Loucy (cell line): Measurements from ENCODE around the gene NRIP1.

Experiments used
- H2AFZ ChIP-seq: fragments of 200-600 bp; sonication (generic); 2 replicates; pipeline ENCODE4 v1.6.0; 2016; ENCODE audit warnings: antibody characterized with exemption, mild to moderate bottlenecking, low read length, moderate library complexity
- H3F3A ChIP-seq: fragments of 200-600 bp; 2 replicates; pipeline ENCODE4 v1.6.0; 2016; ENCODE audit warnings: antibody characterized with exemption, low read depth, mild to moderate bottlenecking
- H3K27me3 ChIP-seq: fragments of 200-600 bp; sonication (generic); 2 replicates; pipeline ENCODE4 v1.6.1; 2014; ENCODE audit warnings: low read length, mild to moderate bottlenecking; ENCODE audit not compliant: insufficient read depth, poor library complexity, severe bottlenecking
- H3K36me3 ChIP-seq: fragments of 200-600 bp; sonication (generic); 2 replicates; pipeline ENCODE4 v1.6.1; 2016; ENCODE audit warnings: low read length; ENCODE audit not compliant: insufficient read depth
- H3K4me1 ChIP-seq: fragments of 200-600 bp; sonication (generic); 2 replicates; pipeline ENCODE4 v1.5.1; 2014; ENCODE audit warnings: low read length, mild to moderate bottlenecking; ENCODE audit not compliant: insufficient read depth, poor library complexity, severe bottlenecking
- H3K4me2 ChIP-seq: fragments of 200-600 bp; sonication (generic); 2 replicates; pipeline ENCODE4 v1.6.0; 2014; ENCODE audit warnings: antibody characterized with exemption, low read length, low read depth, mild to moderate bottlenecking; ENCODE audit not compliant: poor library complexity, severe bottlenecking
- H3K4me3 ChIP-seq: fragments of 200-600 bp; sonication (generic); 2 replicates; pipeline ENCODE4 v1.5.1; 2014; ENCODE audit warnings: low read length, mild to moderate bottlenecking, mixed read lengths; ENCODE audit not compliant: poor library complexity, severe bottlenecking
- H3K79me2 ChIP-seq: fragments of 200-600 bp; sonication (generic); 2 replicates; pipeline ENCODE4 v1.6.1; 2014; ENCODE audit warnings: low read length; ENCODE audit not compliant: insufficient read depth
- H3K9ac ChIP-seq: fragments of 200-600 bp; sonication (generic); 2 replicates; pipeline ENCODE4 v1.6.0; 2014; ENCODE audit warnings: mild to moderate bottlenecking, low read depth, low read length, moderate library complexity; ENCODE audit not compliant: poor library complexity, severe bottlenecking
- H3K9me2 ChIP-seq: fragments of 200-600 bp; sonication (generic); replicated peaks from 2 replicates; pipeline ENCODE4 v1.6.1; 2016; ENCODE audit warnings: low read depth, low read length, mixed read lengths
- H3K9me3 ChIP-seq: fragments of 200-600 bp; sonication (generic); 2 replicates; pipeline ENCODE4 v1.6.1; 2014; ENCODE audit warnings: mild to moderate bottlenecking, antibody characterized with exemption, low read length, low read depth; ENCODE audit not compliant: insufficient read depth
- H4K20me1 ChIP-seq: fragments of 200-600 bp; sonication (generic); 2 replicates; pipeline ENCODE4 v1.6.0; 2014; ENCODE audit warnings: antibody characterized with exemption, low read length, mild to moderate bottlenecking; ENCODE audit not compliant: insufficient read depth, poor library complexity, severe bottlenecking
- EZH2phosphoT487 ChIP-seq: fragments of 200-600 bp; IDR thresholded peaks from 2 replicates; pipeline ENCODE4 v1.6.1; 2018; ENCODE audit warnings: antibody characterized with exemption, mild to moderate bottlenecking, moderate library complexity, borderline replicate concordance
- TF ChIP-seq, protein P1 (sequence below): fragments of 200-600 bp; sonication (generic); conservative IDR thresholded peaks from 2 replicates; pipeline ENCODE4 v1.5.1; 2014; ENCODE audit warnings: mild to moderate bottlenecking, antibody characterized with exemption, low read length

NRIP1 gene

DNA sequence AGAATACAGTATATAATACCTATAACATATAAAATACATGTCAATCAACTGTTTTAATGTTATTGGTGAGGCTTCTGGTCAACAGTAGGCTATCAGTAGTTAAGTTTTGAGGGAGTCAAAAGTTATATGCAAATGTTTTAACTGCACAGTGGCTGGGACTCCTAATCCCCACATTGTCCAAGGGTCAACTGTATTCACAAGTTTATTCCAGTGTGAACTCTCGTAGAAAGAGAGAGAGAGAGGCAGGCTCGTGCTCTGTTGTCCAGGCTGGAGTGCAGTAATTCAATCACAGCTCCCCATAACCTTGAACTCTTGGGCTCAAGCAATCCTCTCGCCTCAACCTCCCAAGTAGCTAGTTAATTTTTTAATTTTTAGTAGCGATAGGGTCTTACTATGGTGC, 66.0 kb downstream of the NRIP1 start:
- Histone ChIP-seq H3K9ac (no peak overlapping the region), H3K4me3 (no peak overlapping the region), H3K4me1 (peaks cover 8% of the 10 kb centered on the region), H4K20me1 (peaks cover 18% of the 10 kb centered on the region), H3K36me3 (no peaks in the 10 kb centered on the region), H3K27me3 (no peaks in the 10 kb centered on the region), H3K9me3 (no peaks in the 10 kb centered on the region), H3K4me2 (no peak overlapping the region), H3F3A (no peaks in the 10 kb centered on the region), H2AFZ (no peak overlapping the region), H3K9me2 (no peaks in the 10 kb centered on the region), H3K79me2 (peaks cover 74% of the 10 kb centered on the region)
- no peak for TF ChIP-seq EZH2phosphoT487
- TF ChIP-seq, protein P1, sequence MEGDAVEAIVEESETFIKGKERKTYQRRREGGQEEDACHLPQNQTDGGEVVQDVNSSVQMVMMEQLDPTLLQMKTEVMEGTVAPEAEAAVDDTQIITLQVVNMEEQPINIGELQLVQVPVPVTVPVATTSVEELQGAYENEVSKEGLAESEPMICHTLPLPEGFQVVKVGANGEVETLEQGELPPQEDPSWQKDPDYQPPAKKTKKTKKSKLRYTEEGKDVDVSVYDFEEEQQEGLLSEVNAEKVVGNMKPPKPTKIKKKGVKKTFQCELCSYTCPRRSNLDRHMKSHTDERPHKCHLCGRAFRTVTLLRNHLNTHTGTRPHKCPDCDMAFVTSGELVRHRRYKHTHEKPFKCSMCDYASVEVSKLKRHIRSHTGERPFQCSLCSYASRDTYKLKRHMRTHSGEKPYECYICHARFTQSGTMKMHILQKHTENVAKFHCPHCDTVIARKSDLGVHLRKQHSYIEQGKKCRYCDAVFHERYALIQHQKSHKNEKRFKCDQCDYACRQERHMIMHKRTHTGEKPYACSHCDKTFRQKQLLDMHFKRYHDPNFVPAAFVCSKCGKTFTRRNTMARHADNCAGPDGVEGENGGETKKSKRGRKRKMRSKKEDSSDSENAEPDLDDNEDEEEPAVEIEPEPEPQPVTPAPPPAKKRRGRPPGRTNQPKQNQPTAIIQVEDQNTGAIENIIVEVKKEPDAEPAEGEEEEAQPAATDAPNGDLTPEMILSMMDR = no peak

DNA sequence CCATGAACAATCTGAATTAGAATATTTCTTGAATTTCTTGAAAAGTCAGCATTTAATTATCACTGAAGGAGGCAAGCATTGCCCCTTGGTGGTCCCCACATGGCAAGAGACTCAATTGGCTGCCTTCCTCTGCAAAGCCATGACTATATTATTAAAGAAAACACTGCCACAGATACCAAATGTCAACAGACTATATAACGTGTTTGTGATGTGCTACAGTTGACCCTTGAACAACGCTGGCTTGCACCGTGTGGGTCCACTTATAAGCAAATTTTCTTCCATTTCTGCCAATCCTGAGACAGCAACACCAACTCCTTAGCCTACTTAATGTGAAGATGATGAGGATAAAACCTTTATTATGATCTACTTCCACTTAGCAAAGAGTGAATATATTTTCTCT, 66.5 kb downstream of the NRIP1 start:
- Histone ChIP-seq H3K9me3 (no peaks in the 10 kb centered on the region), H3K27me3 (no peaks in the 10 kb centered on the region), H4K20me1 (peaks cover 15% of the 10 kb centered on the region), H2AFZ (no peak overlapping the region), H3K9me2 (no peaks in the 10 kb centered on the region), H3F3A (no peaks in the 10 kb centered on the region), H3K36me3 (no peaks in the 10 kb centered on the region), H3K4me2 (no peak overlapping the region), H3K4me1 (peaks cover 4% of the 10 kb centered on the region), H3K4me3 (no peak overlapping the region), H3K79me2 (peaks cover 70% of the 10 kb centered on the region), H3K9ac (no peak overlapping the region)
- TF ChIP-seq, protein P1 = no peak
- no peak for TF ChIP-seq EZH2phosphoT487

DNA sequence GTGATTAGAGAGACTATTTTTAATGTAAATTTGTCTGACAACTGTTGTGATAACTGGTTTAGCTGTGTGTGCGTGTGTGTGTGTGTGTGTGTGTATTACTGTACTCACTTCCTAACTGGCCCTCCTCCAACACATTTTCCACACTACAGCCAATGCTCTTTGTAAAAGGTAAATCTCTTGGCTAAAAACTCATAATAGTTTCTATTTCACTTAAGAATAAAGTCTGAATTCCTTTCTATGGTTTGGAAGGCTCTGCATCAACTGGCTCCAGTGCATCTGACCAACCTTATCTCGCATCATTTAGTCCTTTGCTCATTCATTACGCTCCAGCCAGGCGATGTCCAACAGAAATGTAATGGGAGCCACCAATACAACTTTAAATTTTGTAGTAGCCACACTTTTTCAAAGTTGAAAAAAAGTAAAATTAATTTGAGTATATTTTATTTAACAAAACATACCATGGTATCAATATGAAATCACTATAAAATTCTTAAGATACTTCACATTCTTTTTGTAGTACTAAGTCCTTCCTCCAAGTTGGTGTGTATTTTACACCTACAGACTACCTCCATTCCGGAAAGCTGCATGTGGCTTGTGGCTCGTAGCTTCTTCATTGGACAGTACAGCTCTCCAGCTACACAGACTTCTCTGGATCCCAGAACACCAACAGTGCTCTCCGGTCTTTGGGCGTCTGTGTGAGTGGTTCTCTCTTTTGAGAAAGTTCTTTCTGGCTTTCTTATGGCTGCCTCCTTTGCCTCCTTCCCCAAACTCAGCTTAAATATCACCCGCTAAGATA, 68.9 kb downstream of the NRIP1 start:
- H3K9me3 ChIP-seq = no peaks in the 10 kb centered on the region
- H3K4me1 ChIP-seq = no peaks in the 10 kb centered on the region
- no peak overlapping the region for H2AFZ ChIP-seq
- peaks cover 12% of the 10 kb centered on the region for H4K20me1 ChIP-seq
- H3K9ac ChIP-seq = no peak overlapping the region
- no peaks in the 10 kb centered on the region for H3K27me3 ChIP-seq
- no peak overlapping the region for H3K4me3 ChIP-seq
- H3K79me2 ChIP-seq = peaks cover 63% of the 10 kb centered on the region
- 0 out of 2 replicates have a peak, but pooled peaks cover 3% of the 10 kb centered on the region for H3F3A ChIP-seq
- TF ChIP-seq, protein P1 = no peak
- no peak for TF ChIP-seq EZH2phosphoT487
- H3K9me2 ChIP-seq = no peaks in the 10 kb centered on the region
- H3K4me2 ChIP-seq = no peak overlapping the region
- peaks cover 2% of the 10 kb centered on the region; the same call in 1 of the 2 replicates for H3K36me3 ChIP-seq
